GM19468 (cell line): ENCODE measurements around the gene NPHP4.
"Not testable (repeated sequence)": the region's sequence is repeated elsewhere in the genome, so short reads cannot be mapped to it uniquely, and the experiment has no call there.

ENCODE experiments used
- ATAC-seq: cut with Tn5 transposase; IDR thresholded peaks from one replicate; pipeline ENCODE4 v1.9.1; 2021; ENCODE audit warnings: mild to moderate bottlenecking, moderate library complexity, moderate number of reproducible peaks; ENCODE audit not compliant: unreplicated experiment; ENCODE audit errors: extremely low read depth

The NPHP4 gene

GRCh38 chr1:5940723-5941407 lies 51.4 kb downstream of the NPHP4 start:
- ATAC-seq = no peak

- no peak for ATAC-seq
Observed at GRCh38 chr1:5939271-5940170, 52.7 kb downstream of the NPHP4 start.

- no peak for ATAC-seq
Observed at GRCh38 chr1:5938101-5938646, 54.1 kb downstream of the NPHP4 start.

GRCh38 chr1:5937373-5937857 lies 54.8 kb downstream of the NPHP4 start:
- no peak for ATAC-seq

- ATAC-seq = no peak
Observed at GRCh38 chr1:5936621-5937372, 55.4 kb downstream of the NPHP4 start.

- ATAC-seq = no peak
Observed at GRCh38 chr1:5936126-5936525, 56.1 kb downstream of the NPHP4 start.

GRCh38 chr1:5935026-5935425 lies 57.2 kb downstream of the NPHP4 start:
- no peak for ATAC-seq

- ATAC-seq = no peak
Observed at GRCh38 chr1:5934058-5934884, 58.0 kb downstream of the NPHP4 start.

- ATAC-seq = no peak
Observed at GRCh38 chr1:5933676-5934057, 58.6 kb downstream of the NPHP4 start.

- no peak for ATAC-seq
Observed at GRCh38 chr1:5933050-5933449, 59.2 kb downstream of the NPHP4 start.

GRCh38 chr1:5928714-5929400 lies 63.4 kb downstream of the NPHP4 start:
- ATAC-seq = no peak

GRCh38 chr1:5927506-5928370 lies 64.5 kb downstream of the NPHP4 start:
- ATAC-seq = no peak

- no peak for ATAC-seq
Observed at GRCh38 chr1:5926686-5927435, 65.4 kb downstream of the NPHP4 start.

- not testable (repeated sequence) for ATAC-seq
Observed at GRCh38 chr1:5922700-5923330, 69.4 kb downstream of the NPHP4 start.

GRCh38 chr1:5921671-5922070 lies 70.6 kb downstream of the NPHP4 start:
- no peak for ATAC-seq

- no peak for ATAC-seq
Observed at GRCh38 chr1:5921129-5921528, 71.1 kb downstream of the NPHP4 start.

- ATAC-seq = no peak
Observed at GRCh38 chr1:5920201-5920600, 72.0 kb downstream of the NPHP4 start.
